Measurements from ENCODE around the gene CAP2. TPM values are rescaled to one million over a fixed set of nuclear protein-coding genes. Genes with fewer than 3 reads are reported as not detected.

The CAP2 gene
- total and polyA plus RNA-seq, 9 of the 15 experiments (the other 6 are each of a cell fraction or from before 2014, with no cell fraction given) = not detected

DNA sequence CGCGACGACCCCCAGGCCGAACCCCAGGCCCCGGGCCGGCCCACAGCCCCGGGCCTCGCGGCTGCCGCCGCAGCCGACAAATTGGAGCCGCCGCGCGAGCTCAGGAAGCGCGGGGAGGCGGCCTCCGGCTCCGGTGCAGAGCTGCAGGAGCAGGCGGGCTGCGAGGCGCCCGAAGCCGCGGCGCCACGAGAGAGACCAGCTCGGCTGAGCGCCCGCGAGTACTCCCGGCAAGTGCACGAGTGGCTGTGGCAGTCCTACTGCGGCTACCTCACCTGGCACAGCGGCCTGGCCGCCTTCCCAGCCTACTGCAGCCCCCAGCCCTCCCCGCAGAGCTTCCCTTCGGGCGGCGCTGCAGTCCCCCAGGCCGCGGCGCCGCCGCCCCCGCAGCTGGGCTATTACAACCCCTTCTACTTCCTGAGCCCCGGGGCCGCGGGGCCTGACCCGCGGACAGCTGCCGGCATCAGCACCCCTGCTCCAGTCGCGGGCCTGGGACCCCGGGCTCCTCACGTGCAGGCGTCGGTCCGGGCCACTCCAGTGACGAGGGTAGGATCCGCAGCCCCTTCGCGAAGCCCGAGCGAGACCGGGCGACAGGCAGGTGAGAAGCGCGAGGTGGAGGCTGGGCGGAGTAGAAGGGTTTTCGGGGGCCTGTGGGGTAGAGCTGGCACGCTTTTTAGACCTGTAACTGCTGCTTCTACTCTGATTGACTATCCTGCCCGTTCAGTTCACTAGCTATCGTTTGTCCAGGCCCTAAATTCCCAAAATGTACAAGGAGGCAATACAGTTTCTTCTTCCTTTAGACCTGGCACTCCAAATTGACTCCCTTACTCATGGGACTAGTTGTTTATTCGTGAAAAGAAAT lies 207.4 kb downstream of the CAP2 start (continued):
- TF ChIP-seq NR2C2 (CRISPR knock-in tag; IDR thresholded peaks at IDR 0.05) (no peak; the same call in 1 of the 2 replicates), NR2C2 (tag; IDR thresholded peaks at IDR 0.05) (peak; percentile 59), ZNF24 (IDR thresholded peaks at IDR 0.05) (no peak), TARDBP (IDR thresholded peaks at IDR 0.05) (no peak), TEAD1 (CRISPR knock-in tag; IDR thresholded peaks at IDR 0.05) (0 out of 4 replicates have a peak, but pooled peaks of 1 of the 2 experiments have one; percentile 38), TBL1XR1 (IDR thresholded peaks at IDR 0.05; ENCODE audit: low read length in 2 of 2) (no peak), TGIF2 (CRISPR knock-in tag; IDR thresholded peaks at IDR 0.05) (peak; percentile 68; the same call in 1 of the 2 replicates), MECOM (CRISPR knock-in tag; IDR thresholded peaks at IDR 0.05) (no peak), IRF2 (CRISPR knock-in tag; IDR thresholded peaks at IDR 0.05) (0 out of 2 replicates have a peak, but pooled peaks have one; percentile 13), HDAC1 (IDR thresholded peaks at IDR 0.05) (peak in 1 of 2 experiments; percentile 49; a peak in 2 of 4 replicates), MYC (IDR thresholded peaks at IDR 0.05; ENCODE audit: low read depth, low read length) (no peak), MYC (CRISPR knock-in tag; IDR thresholded peaks at IDR 0.05; ENCODE audit: borderline replicate concordance, low read depth) (peak; percentile 83; the same call in 1 of the 2 replicates), RBM22 (IDR thresholded peaks at IDR 0.05; ENCODE audit: low read depth, low read length, poor library complexity, severe bottlenecking) (no peak), EP300 (IDR thresholded peaks at IDR 0.05; ENCODE audit: low read length) (no peak), CXXC5 (CRISPR knock-in tag; IDR thresholded peaks at IDR 0.05) (peak; percentile 44; the same call in 1 of the 2 replicates), POLR3G (IDR thresholded peaks at IDR 0.05; ENCODE audit: extremely low read depth, insufficient read length, insufficient replicate concordance) (no peak), ZNF780A (CRISPR knock-in tag; IDR thresholded peaks at IDR 0.05) (no peak), MYBL2 (IDR thresholded peaks at IDR 0.05; ENCODE audit: low read depth) (no peak), MYBL2 (CRISPR knock-in tag; IDR thresholded peaks at IDR 0.05; ENCODE audit: borderline replicate concordance) (no peak), HNRNPUL1 (IDR thresholded peaks at IDR 0.05; ENCODE audit: low read length) (no peak), SREBF1 (IDR thresholded peaks at IDR 0.05; ENCODE audit: borderline replicate concordance, low read depth, low read length) (no peak), ZFX (CRISPR knock-in tag; IDR thresholded peaks at IDR 0.05) (peak; percentile 77), FOXA3 (CRISPR knock-in tag; conservative IDR thresholded peaks at IDR 0.05 in 1 of 2, IDR thresholded peaks at IDR 0.05 in 1 of 2) (no peak)
- TF ChIP-seq, protein P1, sequence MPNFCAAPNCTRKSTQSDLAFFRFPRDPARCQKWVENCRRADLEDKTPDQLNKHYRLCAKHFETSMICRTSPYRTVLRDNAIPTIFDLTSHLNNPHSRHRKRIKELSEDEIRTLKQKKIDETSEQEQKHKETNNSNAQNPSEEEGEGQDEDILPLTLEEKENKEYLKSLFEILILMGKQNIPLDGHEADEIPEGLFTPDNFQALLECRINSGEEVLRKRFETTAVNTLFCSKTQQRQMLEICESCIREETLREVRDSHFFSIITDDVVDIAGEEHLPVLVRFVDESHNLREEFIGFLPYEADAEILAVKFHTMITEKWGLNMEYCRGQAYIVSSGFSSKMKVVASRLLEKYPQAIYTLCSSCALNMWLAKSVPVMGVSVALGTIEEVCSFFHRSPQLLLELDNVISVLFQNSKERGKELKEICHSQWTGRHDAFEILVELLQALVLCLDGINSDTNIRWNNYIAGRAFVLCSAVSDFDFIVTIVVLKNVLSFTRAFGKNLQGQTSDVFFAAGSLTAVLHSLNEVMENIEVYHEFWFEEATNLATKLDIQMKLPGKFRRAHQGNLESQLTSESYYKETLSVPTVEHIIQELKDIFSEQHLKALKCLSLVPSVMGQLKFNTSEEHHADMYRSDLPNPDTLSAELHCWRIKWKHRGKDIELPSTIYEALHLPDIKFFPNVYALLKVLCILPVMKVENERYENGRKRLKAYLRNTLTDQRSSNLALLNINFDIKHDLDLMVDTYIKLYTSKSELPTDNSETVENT (CRISPR knock-in tag; IDR thresholded peaks at IDR 0.05) = 0 out of 2 replicates have a peak, but pooled peaks have one; percentile 6
- TF ChIP-seq, protein P2, sequence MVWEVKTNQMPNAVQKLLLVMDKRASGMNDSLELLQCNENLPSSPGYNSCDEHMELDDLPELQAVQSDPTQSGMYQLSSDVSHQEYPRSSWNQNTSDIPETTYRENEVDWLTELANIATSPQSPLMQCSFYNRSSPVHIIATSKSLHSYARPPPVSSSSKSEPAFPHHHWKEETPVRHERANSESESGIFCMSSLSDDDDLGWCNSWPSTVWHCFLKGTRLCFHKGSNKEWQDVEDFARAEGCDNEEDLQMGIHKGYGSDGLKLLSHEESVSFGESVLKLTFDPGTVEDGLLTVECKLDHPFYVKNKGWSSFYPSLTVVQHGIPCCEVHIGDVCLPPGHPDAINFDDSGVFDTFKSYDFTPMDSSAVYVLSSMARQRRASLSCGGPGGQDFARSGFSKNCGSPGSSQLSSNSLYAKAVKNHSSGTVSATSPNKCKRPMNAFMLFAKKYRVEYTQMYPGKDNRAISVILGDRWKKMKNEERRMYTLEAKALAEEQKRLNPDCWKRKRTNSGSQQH (CRISPR knock-in tag; IDR thresholded peaks at IDR 0.05) = no peak
